ENCODE results near the gene ARHGEF1. TPM values are rescaled to one million over a fixed set of nuclear protein-coding genes. Genes with fewer than 3 reads are reported as not detected.

Gene ARHGEF1
- total RNA-seq, 1 donor from 2014 or later = 10.9 TPM

DNA sequence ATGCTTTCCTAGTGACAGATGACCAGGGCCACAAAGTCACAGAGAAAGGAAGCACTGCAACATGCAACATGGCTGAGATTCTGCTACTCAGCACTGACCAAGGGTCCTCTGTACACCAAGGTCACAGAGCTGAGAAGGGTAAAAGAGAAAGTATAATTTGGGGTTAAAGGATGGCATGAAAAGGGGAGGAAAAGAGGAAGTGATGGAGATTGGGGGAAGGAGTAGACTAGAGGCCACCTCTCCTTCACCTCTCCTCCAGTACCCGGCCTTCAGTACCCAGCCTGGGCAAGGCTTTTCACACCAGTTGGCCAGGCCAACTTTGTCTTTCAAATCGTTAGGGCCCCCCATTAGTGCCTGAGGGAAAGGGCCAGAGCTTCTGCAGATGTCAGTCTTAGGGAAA, 29.2 kb upstream of the ARHGEF1 start:
- no peak overlapping the region for H3K4me2 ChIP-seq
- no peaks in the 10 kb centered on the region for H3K4me1 ChIP-seq
- H3K36me3 Mint-ChIP-seq = no peaks in the 10 kb centered on the region
- peaks cover under 1% of the 10 kb centered on the region for H3F3A ChIP-seq (ENCODE audit: low read depth)
- no peak overlapping the region for H3K27ac ChIP-seq
- TF ChIP-seq EZH2 (IDR thresholded peaks at IDR 0.05) (no peak), CTCF (IDR thresholded peaks at IDR 0.05) (no peak), EZH2phosphoT487 (IDR thresholded peaks at IDR 0.05) (no peak)
- no peaks in the 10 kb centered on the region for H3K9me3 Mint-ChIP-seq
- H3K9me3 ChIP-seq (ENCODE audit: low read depth) = no peaks in the 10 kb centered on the region
- no peak overlapping the region for H3K4me3 Mint-ChIP-seq
- H2AFZ ChIP-seq (replicated peaks) = no peak overlapping the region
- no peaks in the 10 kb centered on the region for H4K20me1 ChIP-seq (ENCODE audit: low read depth)
- H3K4me1 Mint-ChIP-seq = no peaks in the 10 kb centered on the region
- DNase-seq (ENCODE audit: low spot score) = no peak
- H3K27ac Mint-ChIP-seq = no peak overlapping the region
- peaks cover 84% of the 10 kb centered on the region for H3K27me3 ChIP-seq
- no peaks in the 10 kb centered on the region for H3K79me2 ChIP-seq (ENCODE audit: low read depth)
- no peak overlapping the region for H3K9ac ChIP-seq
- peaks cover 19% of the 10 kb centered on the region for H3K27me3 Mint-ChIP-seq (ENCODE audit: insufficient read depth, low read depth)
- no peaks in the 10 kb centered on the region for H3K36me3 ChIP-seq
- H3K4me3 ChIP-seq = no peak overlapping the region

DNA sequence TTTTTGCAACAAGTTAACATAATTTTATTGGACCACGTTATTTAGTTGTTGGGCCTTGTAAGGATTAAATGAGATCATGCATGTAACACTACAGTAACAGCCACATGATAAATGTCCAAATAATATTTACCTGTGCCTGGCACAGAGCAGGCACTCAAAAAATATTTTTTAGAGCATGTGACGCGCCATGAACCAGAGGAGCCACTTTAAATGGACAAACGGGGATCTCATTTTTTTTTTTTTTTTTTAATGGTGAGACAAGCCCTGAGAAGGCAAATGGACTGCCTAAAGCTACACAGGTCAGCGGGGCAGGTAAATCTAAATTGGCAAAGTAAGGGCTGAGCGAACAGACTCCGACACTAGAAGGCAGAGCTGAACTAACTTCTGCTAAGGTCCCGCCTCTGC, 23.8 kb upstream of the ARHGEF1 start:
- DNase-seq (ENCODE audit: low spot score) = no peak
- Histone ChIP-seq H4K20me1 (ENCODE audit: low read depth) (peaks cover 36% of the 10 kb centered on the region), H2AFZ (replicated peaks) (peak overlapping the region; percentile 64), H3K27me3 (peaks cover 39% of the 10 kb centered on the region), H3F3A (ENCODE audit: low read depth) (peaks cover 36% of the 10 kb centered on the region), H3K4me1 (peaks cover 23% of the 10 kb centered on the region), H3K9me3 (ENCODE audit: low read depth) (no peaks in the 10 kb centered on the region), H3K36me3 (peaks cover 14% of the 10 kb centered on the region), H3K9ac (no peak overlapping the region), H3K79me2 (ENCODE audit: low read depth) (peaks cover 42% of the 10 kb centered on the region), H3K27ac (no peak overlapping the region), H3K4me3 (peak overlapping the region; percentile 67), H3K4me2 (peak overlapping the region; percentile 64)
- H3K27me3 Mint-ChIP-seq (ENCODE audit: insufficient read depth, low read depth) = peaks cover 12% of the 10 kb centered on the region
- no peak overlapping the region for H3K27ac Mint-ChIP-seq
- TF ChIP-seq CTCF (IDR thresholded peaks at IDR 0.05) (no peak), EZH2phosphoT487 (IDR thresholded peaks at IDR 0.05) (no peak), EZH2 (IDR thresholded peaks at IDR 0.05) (no peak)
- peaks cover 27% of the 10 kb centered on the region for H3K36me3 Mint-ChIP-seq
- peaks cover 31% of the 10 kb centered on the region for H3K4me1 Mint-ChIP-seq
- H3K4me3 Mint-ChIP-seq = peak overlapping the region; percentile 96
- H3K9me3 Mint-ChIP-seq = no peaks in the 10 kb centered on the region

GRCh38 chr19:41859618-41860418, 23.2 kb upstream of the ARHGEF1 start, which contains the start of gene RPS19:
Gene RPS19 (plus strand): TSS chr19:41860255. CDS start chr19:41860775, 520 bp downstream.
- Histone ChIP-seq H3K27me3 (peaks cover 33% of the 10 kb centered on the region), H3K4me3 (peak within 1 kb of the TSS; percentile 67), H4K20me1 (ENCODE audit: low read depth) (peaks cover 42% of the 10 kb centered on the region), H3F3A (ENCODE audit: low read depth) (peaks cover 40% of the 10 kb centered on the region), H3K4me2 (peak within 1 kb of the TSS; percentile 99), H3K79me2 (ENCODE audit: low read depth) (peaks cover 48% of the 10 kb centered on the region), H2AFZ (replicated peaks) (peak within 1 kb of the TSS; percentile 71), H3K36me3 (peaks cover 17% of the 10 kb centered on the region), H3K4me1 (peaks cover 23% of the 10 kb centered on the region), H3K27ac (peak within 1 kb of the TSS; percentile 79), H3K9ac (peak within 1 kb of the TSS; percentile 99), H3K9me3 (ENCODE audit: low read depth) (no peaks in the 10 kb centered on the region)
- Mint-ChIP-seq H3K4me1 (peaks cover 31% of the 10 kb centered on the region), H3K27me3 (ENCODE audit: insufficient read depth, low read depth) (peaks cover 12% of the 10 kb centered on the region), H3K27ac (peak within 1 kb of the TSS; percentile 98), H3K4me3 (peak within 1 kb of the TSS; percentile 96), H3K9me3 (no peaks in the 10 kb centered on the region), H3K36me3 (peaks cover 33% of the 10 kb centered on the region)
- peak; percentile 99 for DNase-seq (ENCODE audit: low spot score)
- peak; percentile 60 for TF ChIP-seq CTCF (IDR thresholded peaks at IDR 0.05)
- TF ChIP-seq EZH2phosphoT487 (IDR thresholded peaks at IDR 0.05) = no peak

Measured in neural progenitor cell (in vitro differentiated cells).